Prostate gland (tissue), 1 donor: ENCODE measurements around the gene LMAN2.

Experiments
- POLR2A ChIP-seq: fragments of 450-650 bp; IDR thresholded peaks from one replicate; pipeline ENCODE4 v1.6.1; 2016; ENCODE audit warnings: antibody characterized with exemption, mild to moderate bottlenecking
- POLR2AphosphoS5 ChIP-seq: sonication (generic); formaldehyde crosslinking; IDR thresholded peaks from one replicate; pipeline ENCODE4 v1.6.1; 2017; ENCODE audit warnings: antibody characterized with exemption

- TF ChIP-seq POLR2A (no peak), POLR2AphosphoS5 (no peak)
Observed at GRCh38 chr5:177294632-177295031, 56.8 kb downstream of the LMAN2 start.
